ACC112 (cell line): ENCODE results near the gene EPHB2.

Experiments
- H2AFZ ChIP-seq: fragments of 200-600 bp; sonication (generic); one replicate; pipeline ENCODE4 v1.6.0; 2017; ENCODE audit warnings: antibody characterized with exemption, low read length; ENCODE audit not compliant: unreplicated experiment
- H3K27ac ChIP-seq: fragments of 200-600 bp; sonication (generic); 2 replicates; pipeline ENCODE4 v1.5.1; 2014; ENCODE audit warnings: low read depth, mild to moderate bottlenecking, antibody characterized with exemption, low read length, moderate library complexity
- H3K27me3 ChIP-seq: fragments of 200-600 bp; sonication (generic); 2 replicates; pipeline ENCODE4 v1.6.1; 2014; ENCODE audit warnings: mild to moderate bottlenecking, antibody characterized with exemption, low read length, moderate library complexity, mixed read lengths; ENCODE audit not compliant: insufficient read depth
- H3K36me3 ChIP-seq: fragments of 200-600 bp; sonication (generic); 2 replicates; pipeline ENCODE4 v1.6.1; 2016; ENCODE audit warnings: mild to moderate bottlenecking, antibody characterized with exemption, low read length, moderate library complexity, mixed read lengths; ENCODE audit not compliant: insufficient read depth
- H3K4me1 ChIP-seq: fragments of 200-600 bp; sonication (generic); one replicate; pipeline ENCODE4 v1.6.1; 2016; ENCODE audit warnings: low read length, mixed read lengths; ENCODE audit not compliant: insufficient read depth, unreplicated experiment, control insufficient read depth
- H3K4me3 ChIP-seq: fragments of 200-600 bp; sonication (generic); 2 replicates; pipeline ENCODE4 v1.5.1; 2014; ENCODE audit warnings: mild to moderate bottlenecking, low read depth, low read length
- H3K79me2 ChIP-seq: fragments of 200-600 bp; sonication (generic); one replicate; pipeline ENCODE4 v1.6.0; 2016; ENCODE audit warnings: low read length; ENCODE audit not compliant: control insufficient read depth, unreplicated experiment, insufficient read depth

Gene EPHB2

DNA sequence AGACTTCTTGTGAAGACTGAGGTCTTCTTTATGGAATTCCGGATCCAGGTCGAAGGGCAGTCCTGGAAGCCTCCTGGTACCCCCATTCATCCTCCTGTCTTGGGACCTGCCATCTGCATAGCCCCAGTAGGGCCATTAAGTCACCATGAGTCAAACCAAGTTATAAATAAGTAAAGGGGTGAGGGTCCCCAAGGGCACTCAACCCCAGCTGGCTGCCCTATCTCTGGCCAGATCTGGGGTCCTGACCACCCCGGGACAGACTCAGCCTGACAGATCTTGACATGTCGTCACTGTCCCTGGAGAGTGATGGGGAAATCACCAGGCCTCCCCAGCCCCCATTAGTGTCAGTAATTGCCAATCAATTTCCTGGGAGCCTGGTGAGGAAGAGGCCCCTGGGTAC, 108.7 kb downstream of the EPHB2 start:
- Histone ChIP-seq H3K36me3 (no peaks in the 10 kb centered on the region), H3K27ac (no peak overlapping the region), H3K27me3 (no peaks in the 10 kb centered on the region), H3K79me2 (peaks cover 3% of the 10 kb centered on the region), H3K4me1 (no peaks in the 10 kb centered on the region), H3K4me3 (no peak overlapping the region), H2AFZ (no peak overlapping the region)

DNA sequence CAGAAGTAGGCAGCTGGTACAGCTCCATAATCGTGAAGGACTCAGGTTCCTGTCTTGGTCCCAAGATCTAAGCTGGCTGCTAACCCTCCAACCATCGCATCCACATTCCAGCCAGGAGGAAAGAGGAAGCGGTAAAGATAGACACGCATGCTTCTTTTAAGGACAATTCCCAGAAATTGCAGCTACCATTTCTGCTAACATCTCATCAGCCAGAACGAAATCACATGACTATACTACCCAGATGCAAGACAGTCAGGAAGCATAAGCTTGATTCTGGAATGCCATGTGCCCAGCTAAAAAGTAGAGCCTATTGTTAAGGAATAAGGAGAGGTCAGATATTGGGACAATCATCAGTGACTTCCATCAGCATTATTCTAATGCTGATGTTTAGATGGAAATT, 110.4 kb downstream of the EPHB2 start:
- Histone ChIP-seq H3K27me3 (no peaks in the 10 kb centered on the region), H3K4me3 (no peak overlapping the region), H2AFZ (no peak overlapping the region), H3K4me1 (no peaks in the 10 kb centered on the region), H3K36me3 (no peaks in the 10 kb centered on the region), H3K79me2 (peaks cover 3% of the 10 kb centered on the region), H3K27ac (no peak overlapping the region)

DNA sequence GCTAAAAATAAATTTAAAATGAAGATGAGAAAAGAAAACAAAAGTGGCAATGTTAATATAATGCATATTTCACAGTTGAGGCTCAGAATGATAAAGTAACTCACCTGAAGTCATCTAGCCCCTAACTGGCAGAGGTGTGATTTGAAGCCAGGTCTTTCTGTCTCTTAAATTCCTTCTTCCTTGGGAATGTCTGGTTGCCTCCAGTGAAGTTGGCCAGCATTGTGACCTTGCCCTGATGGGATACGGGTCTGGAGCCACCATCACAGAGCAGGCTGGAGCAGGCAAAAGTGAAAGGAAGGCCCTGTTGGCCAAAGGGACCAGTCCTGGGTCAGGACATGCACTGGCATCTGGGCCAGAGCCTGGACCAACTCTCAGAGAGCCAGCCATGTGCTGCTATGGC, 111.7 kb downstream of the EPHB2 start:
- H3K79me2 ChIP-seq: peaks cover 3% of the 10 kb centered on the region
- no peak overlapping the region for H3K4me3 ChIP-seq
- H3K27me3 ChIP-seq: no peaks in the 10 kb centered on the region
- no peaks in the 10 kb centered on the region for H3K36me3 ChIP-seq
- peaks cover 5% of the 10 kb centered on the region for H3K4me1 ChIP-seq
- H3K27ac ChIP-seq: no peak overlapping the region
- H2AFZ ChIP-seq: no peak overlapping the region

DNA sequence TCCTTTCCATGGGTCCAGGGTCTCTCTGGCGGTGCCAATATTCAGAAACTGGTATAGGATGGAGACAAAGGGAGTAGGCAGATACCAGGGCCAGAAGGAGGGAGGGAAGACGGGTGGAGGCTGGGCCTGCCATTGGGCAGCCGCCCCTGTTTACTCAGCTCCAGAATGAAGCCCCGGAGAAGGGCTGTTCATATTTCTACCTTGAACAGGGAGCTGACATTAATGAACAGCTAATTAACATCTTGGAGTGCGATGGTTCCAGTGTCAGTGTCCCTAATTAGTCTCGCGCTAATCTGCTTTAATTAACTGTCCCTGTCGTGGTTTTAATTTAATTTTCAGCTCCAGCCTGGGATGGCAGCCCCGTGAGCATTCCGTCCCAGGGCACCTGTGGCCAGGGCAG, 113.8 kb downstream of the EPHB2 start:
- H3K27ac ChIP-seq: no peak overlapping the region
- no peaks in the 10 kb centered on the region for H3K79me2 ChIP-seq
- H2AFZ ChIP-seq: no peak overlapping the region
- H3K4me3 ChIP-seq: no peak overlapping the region
- no peaks in the 10 kb centered on the region for H3K36me3 ChIP-seq
- H3K4me1 ChIP-seq: peaks cover 24% of the 10 kb centered on the region
- no peaks in the 10 kb centered on the region for H3K27me3 ChIP-seq

DNA sequence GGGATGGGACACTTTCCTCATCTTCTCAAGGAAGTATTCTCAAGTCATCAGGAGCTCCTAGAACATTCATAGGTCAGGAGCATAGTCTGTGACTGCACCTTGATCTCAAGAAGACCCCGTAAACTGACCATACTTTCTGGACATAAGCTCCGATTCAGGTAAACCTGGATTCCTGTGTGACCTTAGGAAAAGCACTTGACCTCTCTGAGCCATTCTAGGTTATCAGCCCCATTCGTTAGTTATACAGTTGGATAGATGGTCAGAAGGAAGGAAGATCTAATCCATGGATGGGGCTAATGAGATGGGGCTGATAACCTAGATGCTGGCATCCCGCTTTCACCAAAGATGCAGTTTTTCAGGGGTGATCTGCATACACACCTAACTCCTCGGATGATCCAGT, 114.3 kb downstream of the EPHB2 start:
- Histone ChIP-seq H3K4me3 (no peak overlapping the region), H3K36me3 (no peaks in the 10 kb centered on the region), H3K27ac (no peak overlapping the region), H3K4me1 (peaks cover 28% of the 10 kb centered on the region), H3K79me2 (no peaks in the 10 kb centered on the region), H3K27me3 (no peaks in the 10 kb centered on the region), H2AFZ (no peak overlapping the region)

DNA sequence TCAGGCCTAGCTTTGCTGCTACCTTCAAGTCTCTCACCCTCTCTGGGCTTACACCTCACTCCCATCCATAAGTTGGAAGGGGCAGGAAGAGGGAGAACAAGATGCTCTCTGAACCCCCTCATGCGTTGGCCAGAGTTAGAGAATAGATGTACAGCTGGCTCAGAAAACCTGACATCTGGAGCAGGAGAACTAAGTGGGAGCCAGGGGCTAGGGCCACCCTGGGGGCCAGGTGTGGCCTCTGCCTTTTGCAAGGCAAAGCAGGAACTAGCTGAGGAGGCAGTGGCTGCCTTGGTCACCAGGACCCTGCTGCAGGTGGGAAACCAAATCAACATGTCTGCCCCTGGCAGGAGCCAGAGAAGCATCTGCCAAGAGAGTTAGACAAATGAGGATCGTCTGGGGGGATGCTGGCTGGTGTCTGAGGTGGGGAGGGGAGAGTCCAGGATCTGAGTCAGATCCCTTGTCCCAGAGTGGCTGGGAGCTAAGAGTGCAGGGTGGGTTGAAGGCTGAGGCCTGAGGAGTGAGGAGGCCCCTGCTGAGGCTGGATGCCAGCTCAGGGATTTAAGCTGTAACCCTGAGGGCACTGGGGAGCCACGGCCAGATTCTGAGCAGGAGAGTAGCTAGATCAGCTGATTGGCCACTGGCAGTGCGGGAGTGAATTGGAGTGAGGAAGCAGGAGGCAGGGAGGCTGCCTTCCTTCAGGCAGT, 115.0 kb downstream of the EPHB2 start:
- H3K36me3 ChIP-seq: no peaks in the 10 kb centered on the region
- H3K4me3 ChIP-seq: no peak overlapping the region
- no peak overlapping the region for H2AFZ ChIP-seq
- no peak overlapping the region for H3K27ac ChIP-seq
- H3K27me3 ChIP-seq: no peaks in the 10 kb centered on the region
- H3K79me2 ChIP-seq: no peaks in the 10 kb centered on the region
- H3K4me1 ChIP-seq: peaks cover 28% of the 10 kb centered on the region

DNA sequence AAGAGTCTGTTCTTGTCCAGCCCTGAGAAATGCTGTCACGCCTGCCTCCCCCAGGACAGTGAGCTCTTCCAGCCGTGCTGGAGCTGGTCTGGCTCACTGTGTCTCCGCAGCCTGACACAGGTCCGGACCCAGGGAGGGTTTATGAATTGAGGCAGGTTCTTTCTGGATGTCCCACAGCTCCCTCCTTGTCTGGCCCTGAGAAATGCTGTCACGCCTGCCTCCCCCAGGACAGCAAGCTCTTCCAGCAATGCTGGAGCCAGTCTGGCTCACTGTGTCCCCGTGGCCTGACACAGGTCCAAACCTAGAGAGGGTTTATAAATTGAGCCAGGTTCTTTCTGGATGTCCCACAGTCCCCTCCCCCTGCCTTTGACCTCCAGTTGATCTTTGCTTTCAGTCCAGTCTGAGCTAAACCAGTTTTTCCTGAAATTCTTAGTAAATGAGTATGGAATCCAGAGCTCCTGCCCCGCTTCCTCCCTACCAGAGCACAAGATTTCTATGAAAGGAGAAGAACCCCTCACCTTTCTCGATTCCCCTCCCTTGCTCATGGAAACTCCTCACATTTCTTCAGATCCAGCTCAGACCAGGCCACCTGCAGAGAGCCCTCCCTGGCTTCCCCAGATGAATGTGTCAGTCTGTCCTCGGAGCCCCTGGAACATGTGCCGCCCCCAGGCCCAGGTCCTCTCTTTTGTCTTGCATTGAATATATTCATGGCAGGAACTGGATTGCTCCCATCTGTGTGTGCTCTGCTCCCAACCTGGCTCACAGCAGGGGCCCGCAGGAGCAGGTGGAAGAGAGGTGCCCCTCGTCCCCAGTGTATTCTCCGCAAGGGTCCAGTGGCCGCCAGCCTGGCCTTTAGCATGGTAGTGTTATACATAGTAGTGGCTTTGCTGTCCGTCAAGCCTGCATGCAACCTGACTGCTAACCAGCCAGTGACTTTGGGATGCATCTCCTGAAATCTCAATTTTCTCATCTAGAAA, 116.3 kb downstream of the EPHB2 start:
- no peaks in the 10 kb centered on the region for H3K79me2 ChIP-seq
- no peaks in the 10 kb centered on the region for H3K27me3 ChIP-seq
- H2AFZ ChIP-seq: no peak overlapping the region
- H3K4me3 ChIP-seq: no peak overlapping the region
- no peaks in the 10 kb centered on the region for H3K36me3 ChIP-seq
- no peak overlapping the region for H3K27ac ChIP-seq
- H3K4me1 ChIP-seq: peaks cover 35% of the 10 kb centered on the region

DNA sequence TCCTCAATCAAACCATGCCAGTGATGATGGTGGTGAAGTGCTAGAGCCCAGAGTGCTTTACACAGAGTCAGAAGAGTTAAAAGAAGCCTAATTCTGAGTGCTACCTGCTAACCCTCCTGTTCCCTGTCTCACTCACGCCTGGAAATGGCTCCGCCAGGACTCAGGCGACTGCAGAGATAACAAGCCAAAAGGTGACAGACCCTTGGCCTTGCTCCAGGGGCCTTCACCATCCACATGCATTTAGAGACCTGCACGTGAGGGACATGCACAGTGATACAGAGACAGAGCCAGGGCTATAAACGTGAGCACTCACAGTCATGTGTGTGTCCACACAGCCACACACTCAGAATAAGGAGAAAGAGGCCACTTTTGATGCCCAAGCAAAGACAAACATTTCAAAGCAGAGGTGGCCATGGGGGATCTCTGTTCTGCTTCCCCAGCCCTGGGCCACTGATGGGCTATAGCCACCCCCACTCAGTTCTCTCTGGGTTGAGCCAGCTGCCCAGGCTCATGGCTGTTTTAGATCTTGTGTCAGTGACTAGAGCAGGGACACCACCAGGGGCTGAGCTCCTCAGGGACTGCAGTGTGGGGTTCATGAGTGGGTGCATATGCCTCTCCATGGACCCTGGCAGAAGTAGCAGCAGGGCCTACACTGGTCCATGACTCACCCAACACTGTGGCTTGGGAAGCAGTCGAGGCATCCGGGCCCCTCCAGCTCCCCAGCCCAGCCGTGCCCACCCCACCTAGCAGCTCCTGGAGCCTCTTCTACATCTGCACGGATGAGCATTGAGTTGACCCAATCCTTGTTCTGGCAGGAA, 117.2 kb downstream of the EPHB2 start:
- Histone ChIP-seq H3K27me3 (no peaks in the 10 kb centered on the region), H3K4me3 (no peak overlapping the region), H3K27ac (no peak overlapping the region; the same call in 1 of the 2 replicates), H2AFZ (no peak overlapping the region), H3K36me3 (no peaks in the 10 kb centered on the region), H3K4me1 (peaks cover 43% of the 10 kb centered on the region), H3K79me2 (no peaks in the 10 kb centered on the region)

DNA sequence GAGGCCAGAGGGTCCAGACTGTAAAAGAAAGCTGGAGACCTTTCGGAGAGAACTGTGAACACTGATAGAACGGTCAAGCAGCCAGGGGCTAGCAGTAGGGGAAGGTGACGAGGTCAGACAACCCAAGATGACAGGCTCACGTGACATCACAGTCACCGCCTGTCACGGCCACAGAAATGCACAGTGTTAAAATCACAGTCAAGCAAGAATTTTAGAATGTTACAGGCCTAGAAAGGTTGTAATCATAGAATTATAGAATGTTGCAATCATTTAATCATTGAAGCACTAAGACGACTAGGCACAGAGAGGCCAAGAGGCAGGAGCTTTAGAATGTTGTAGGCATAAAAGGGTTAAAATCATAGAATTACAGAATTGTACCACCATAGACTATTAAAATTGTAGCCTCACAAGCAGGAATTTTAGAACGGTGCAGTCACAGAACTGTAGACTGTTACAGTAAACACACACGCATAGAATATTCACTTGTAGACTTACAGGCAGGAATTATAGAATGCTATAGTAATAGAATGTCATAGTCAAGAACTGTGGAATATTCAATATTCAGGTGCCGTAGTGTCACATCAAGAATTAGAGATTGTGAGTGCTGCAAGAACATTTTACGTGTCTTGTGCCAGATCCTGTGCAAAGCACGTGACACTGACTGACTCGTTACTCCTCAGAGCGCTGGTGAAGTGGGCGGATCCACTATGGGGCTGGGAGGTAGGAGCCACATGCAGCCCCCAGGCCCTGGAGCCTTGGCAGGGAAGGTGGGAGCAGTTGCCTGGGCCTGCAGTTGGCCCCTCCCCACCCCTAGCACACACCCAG, 118.1 kb downstream of the EPHB2 start:
- Histone ChIP-seq H3K27ac (no peak overlapping the region; the same call in 1 of the 2 replicates), H3K36me3 (no peaks in the 10 kb centered on the region), H3K27me3 (no peaks in the 10 kb centered on the region), H3K79me2 (no peaks in the 10 kb centered on the region), H3K4me1 (peaks cover 48% of the 10 kb centered on the region), H2AFZ (no peak overlapping the region), H3K4me3 (no peak overlapping the region)
